Keratinocyte (primary cell): ENCODE measurements around the gene SAMD4A. TPM values are rescaled to one million over a fixed set of nuclear protein-coding genes. Genes with fewer than 3 reads are reported as not detected.

Source experiments
- DNase-seq: peaks from one replicate; pipeline ENCODE4 v3.0.0-alpha.2; 2011; ENCODE audit warnings: low read depth, missing footprints, low spot score
- FAIRE-seq: peaks from 2 replicates; lab custom pipeline; 2011; peaks lifted over from hg19 to GRCh38; lab: Jason Lieb, UNC
- H2AFZ ChIP-seq: 2 replicates; pipeline ENCODE4 v1.6.0; 2012; ENCODE audit warnings: low read length, control low read depth, inconsistent platforms; ENCODE audit not compliant: control insufficient read depth
- H3K27ac ChIP-seq: 2 replicates; pipeline ENCODE4 v1.5.1; 2011; ENCODE audit warnings: low read length; ENCODE audit not compliant: control insufficient read depth, insufficient read depth
- H3K27me3 ChIP-seq: 3 replicates; pipeline ENCODE4 v1.6.0; 2011; ENCODE audit warnings: low read length; ENCODE audit not compliant: control insufficient read depth, insufficient read depth; ENCODE audit errors: extremely low read depth
- H3K36me3 ChIP-seq, 2 experiments: 2 replicates in 1 of 2; 3 replicates in 1 of 2; pipeline ENCODE4 v1.5.1; 2011; ENCODE audit warnings: low read length in 2 of 2, mild to moderate bottlenecking in 1 of 2; ENCODE audit not compliant: control insufficient read depth in 2 of 2, insufficient read depth in 2 of 2; ENCODE audit errors: extremely low read depth in 1 of 2
- H3K4me1 ChIP-seq: 3 replicates; pipeline ENCODE4 v1.5.1; 2011; ENCODE audit warnings: low read length; ENCODE audit not compliant: control insufficient read depth, insufficient read depth; ENCODE audit errors: extremely low read depth
- H3K4me2 ChIP-seq: 3 replicates; pipeline ENCODE4 v1.6.0; 2011; ENCODE audit warnings: low read depth, low read length; ENCODE audit not compliant: control insufficient read depth, insufficient read depth; ENCODE audit errors: extremely low read depth
- H3K4me3 ChIP-seq, 3 experiments: fragments of 200-600 bp in 1 of 3; sonication (generic) in 1 of 3; 2 replicates in 2 of 3; 3 replicates in 1 of 3; pipeline ENCODE4 v1.5.1; 2011 to 2016; ENCODE audit warnings: low read length in 3 of 3, mild to moderate bottlenecking in 3 of 3, control low read depth in 2 of 3, inconsistent platforms in 1 of 3, low read depth in 1 of 3, mixed read lengths in 1 of 3, mixed run types in 1 of 3, moderate library complexity in 1 of 3; ENCODE audit not compliant: control insufficient read depth in 2 of 3, insufficient read depth in 2 of 3; ENCODE audit errors: extremely low read depth in 1 of 3
- H3K79me2 ChIP-seq: 2 replicates; pipeline ENCODE4 v1.6.0; 2012; ENCODE audit warnings: low read length; ENCODE audit not compliant: control insufficient read depth, insufficient read depth
- H3K9ac ChIP-seq: 3 replicates; pipeline ENCODE4 v1.6.0; 2011; ENCODE audit warnings: low read length; ENCODE audit not compliant: control insufficient read depth, insufficient read depth; ENCODE audit errors: extremely low read depth
- H3K9me1 ChIP-seq: 3 replicates; pipeline ENCODE4 v1.6.0; 2011; ENCODE audit warnings: low read length; ENCODE audit not compliant: control insufficient read depth, insufficient read depth; ENCODE audit errors: extremely low read depth
- H3K9me3 ChIP-seq: 2 replicates; pipeline ENCODE4 v1.5.1; 2012; ENCODE audit warnings: low read depth, low read length; ENCODE audit not compliant: control insufficient read depth
- H4K20me1 ChIP-seq: 3 replicates; pipeline ENCODE4 v1.6.0; 2011; ENCODE audit warnings: low read length; ENCODE audit not compliant: control insufficient read depth, insufficient read depth; ENCODE audit errors: extremely low read depth
- EZH2 ChIP-seq: IDR thresholded peaks from one replicate; pipeline ENCODE4 v1.6.1; 2012; ENCODE audit warnings: inconsistent platforms, mild to moderate bottlenecking, low read length, moderate library complexity
- dilution Hi-C: fragments of 300-500 bp; cut with MboI; formaldehyde crosslinking; loops from one replicate; pipeline ENCODE4 v1.7.0; 2020; ENCODE audit warnings: low sequenced_read_pairs; ENCODE audit not compliant: extremely low pct_ligation_motif_present
- polyA plus RNA-seq, 5 experiments: library from polyadenylated mRNA; depleted of rRNA in 3 of 5; stranded (reverse) in 3 of 5; stranded (forward) in 1 of 5; unstranded in 1 of 5; fragments of >200 nt; gene quantifications; 1 replicate in 1 of 5; 2 replicates in 3 of 5; 3 replicates in 1 of 5; pipeline versions ENCODE4 v1.2.1 to v1.2.3, GENCODE V29; 2011 to 2012; ENCODE audit warnings: missing spikeins in 2 of 5, low read depth in 1 of 5, low replicate concordance in 1 of 5
- TF ChIP-seq, protein P1 (sequence below), 3 experiments: IDR thresholded peaks in 1 of 3; conservative IDR thresholded peaks in 1 of 3; optimal IDR thresholded peaks in 1 of 3; 2 replicates in 2 of 3; 3 replicates in 1 of 3; pipeline versions ENCODE3 to v1.5.1; 2011; ENCODE audit warnings: low read length in 3 of 3, mild to moderate bottlenecking in 3 of 3, moderate library complexity in 2 of 3, control low read depth in 1 of 3, inconsistent platforms in 1 of 3; ENCODE audit not compliant: insufficient read depth in 2 of 3; ENCODE audit errors: extremely low read depth in 1 of 3

SAMD4A gene
- polyA plus RNA-seq, 1 donor (not counting 4 experiments of a cell fraction or from before 2014, with no cell fraction given): 16.2 TPM

DNA sequence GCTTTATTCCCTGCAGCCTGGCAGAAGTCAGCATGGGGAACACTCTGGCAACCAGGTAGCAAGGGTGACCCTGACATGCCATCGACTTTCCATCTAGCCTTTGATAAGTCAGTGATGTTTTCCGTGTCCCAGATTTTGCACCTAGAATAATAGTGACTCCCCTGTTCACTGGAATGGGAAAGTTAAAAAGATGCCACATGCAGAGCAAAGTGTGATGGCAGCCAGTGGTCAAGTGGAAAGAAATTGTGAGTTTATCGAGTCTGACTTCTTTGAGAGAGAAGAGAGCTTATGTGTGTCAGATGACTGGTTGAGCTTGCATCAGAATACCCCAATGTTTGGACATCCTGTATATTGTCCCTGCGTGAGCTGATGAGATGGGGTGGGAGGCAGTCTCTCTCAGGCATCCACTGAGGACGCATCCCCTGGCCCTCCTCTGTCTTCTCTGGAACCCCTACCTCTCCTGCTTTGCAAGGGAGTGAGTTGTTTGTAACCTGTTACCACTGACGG, 187.2 kb downstream of the SAMD4A start:
- H3K36me3 ChIP-seq: peaks cover 21% of the 10 kb centered on the region in 2 experiments
- no peak overlapping the region for H3K4me3 ChIP-seq
- H3K9me1 ChIP-seq: no peaks in the 10 kb centered on the region
- no peak overlapping the region for H3K4me2 ChIP-seq
- FAIRE-seq (no peak), DNase-seq (no peak)
- no peaks in the 10 kb centered on the region for H3K79me2 ChIP-seq
- no peak overlapping the region for H3K9ac ChIP-seq
- H2AFZ ChIP-seq: no peak overlapping the region
- TF ChIP-seq, protein P1, sequence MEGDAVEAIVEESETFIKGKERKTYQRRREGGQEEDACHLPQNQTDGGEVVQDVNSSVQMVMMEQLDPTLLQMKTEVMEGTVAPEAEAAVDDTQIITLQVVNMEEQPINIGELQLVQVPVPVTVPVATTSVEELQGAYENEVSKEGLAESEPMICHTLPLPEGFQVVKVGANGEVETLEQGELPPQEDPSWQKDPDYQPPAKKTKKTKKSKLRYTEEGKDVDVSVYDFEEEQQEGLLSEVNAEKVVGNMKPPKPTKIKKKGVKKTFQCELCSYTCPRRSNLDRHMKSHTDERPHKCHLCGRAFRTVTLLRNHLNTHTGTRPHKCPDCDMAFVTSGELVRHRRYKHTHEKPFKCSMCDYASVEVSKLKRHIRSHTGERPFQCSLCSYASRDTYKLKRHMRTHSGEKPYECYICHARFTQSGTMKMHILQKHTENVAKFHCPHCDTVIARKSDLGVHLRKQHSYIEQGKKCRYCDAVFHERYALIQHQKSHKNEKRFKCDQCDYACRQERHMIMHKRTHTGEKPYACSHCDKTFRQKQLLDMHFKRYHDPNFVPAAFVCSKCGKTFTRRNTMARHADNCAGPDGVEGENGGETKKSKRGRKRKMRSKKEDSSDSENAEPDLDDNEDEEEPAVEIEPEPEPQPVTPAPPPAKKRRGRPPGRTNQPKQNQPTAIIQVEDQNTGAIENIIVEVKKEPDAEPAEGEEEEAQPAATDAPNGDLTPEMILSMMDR (optimal IDR thresholded peaks at IDR 0.05 in 1 of 3, IDR thresholded peaks at IDR 0.05 in 1 of 3, conservative IDR thresholded peaks at IDR 0.05 in 1 of 3; ENCODE audit: extremely low read depth in 1 of 3, insufficient read depth in 2 of 3, low read length in 3 of 3): no peak
- TF ChIP-seq EZH2: no peak
- no peak overlapping the region for H3K27ac ChIP-seq
- peaks cover 10% of the 10 kb centered on the region for H3K4me1 ChIP-seq
- H3K27me3 ChIP-seq: no peaks in the 10 kb centered on the region
- dilution Hi-C loops: no loop called here
- H4K20me1 ChIP-seq: no peaks in the 10 kb centered on the region
- no peaks in the 10 kb centered on the region for H3K9me3 ChIP-seq

DNA sequence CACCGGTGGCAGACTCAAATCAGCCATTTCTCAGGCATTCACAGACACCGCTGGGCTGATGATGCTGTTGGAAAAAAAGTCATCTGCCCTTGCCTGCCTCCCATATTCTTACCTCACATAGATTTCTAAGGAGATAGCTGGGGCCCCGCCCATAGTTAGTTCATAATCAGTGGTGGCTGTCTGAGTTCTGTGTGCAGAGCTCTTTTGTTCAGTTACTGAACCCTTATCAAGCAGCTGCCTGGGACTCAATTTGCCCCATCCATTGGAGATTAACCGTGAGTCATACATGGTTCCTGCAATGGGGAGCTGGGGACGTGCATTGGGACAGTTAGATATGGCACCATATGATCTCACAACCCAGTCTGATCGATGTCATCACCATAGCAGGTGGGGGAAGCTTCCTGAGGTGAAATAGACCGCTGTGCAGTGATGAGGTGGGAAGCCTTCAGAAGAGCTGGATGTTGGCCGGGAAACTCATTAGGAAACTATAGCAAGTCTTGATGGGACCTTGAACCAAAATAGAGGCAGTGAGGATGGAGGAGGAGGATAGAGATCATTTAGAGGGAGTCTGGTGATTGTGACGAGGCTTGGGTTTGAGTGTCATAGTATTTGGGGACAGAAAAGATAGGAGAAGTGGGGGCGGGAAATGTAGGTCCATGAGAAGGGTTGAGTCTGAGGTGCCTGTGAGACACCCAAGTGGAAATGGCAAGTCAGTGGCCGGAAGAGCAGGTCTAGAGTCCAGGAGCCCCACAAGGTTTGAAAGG, 187.9 kb downstream of the SAMD4A start:
- Histone ChIP-seq H3K9me1 (no peaks in the 10 kb centered on the region), H3K36me3 (peaks cover 22 to 26% of the 10 kb centered on the region in 2 experiments), H3K79me2 (no peaks in the 10 kb centered on the region), H3K4me3 (no peak overlapping the region), H3K9ac (no peak overlapping the region), H3K4me1 (peaks cover 10% of the 10 kb centered on the region), H3K4me2 (no peak overlapping the region), H3K27me3 (no peaks in the 10 kb centered on the region), H3K9me3 (no peaks in the 10 kb centered on the region), H2AFZ (no peak overlapping the region), H3K27ac (no peak overlapping the region), H4K20me1 (no peaks in the 10 kb centered on the region)
- DNase-seq: no peak
- dilution Hi-C loops: no loop called here
- no peak for TF ChIP-seq EZH2
- TF ChIP-seq, protein P1 (optimal IDR thresholded peaks at IDR 0.05 in 1 of 3, IDR thresholded peaks at IDR 0.05 in 1 of 3, conservative IDR thresholded peaks at IDR 0.05 in 1 of 3; ENCODE audit: extremely low read depth in 1 of 3, insufficient read depth in 2 of 3, low read length in 3 of 3): no peak
- no peak for FAIRE-seq
